T-helper 22 cell (primary cell): ENCODE data around the gene CCDC148.
"Not testable (repeated sequence)": the region's sequence is repeated elsewhere in the genome, so short reads cannot be mapped to it uniquely, and the experiment has no call there.

Experiments used
- DNase-seq: peaks from one replicate; pipeline ENCODE4 v3.0.0-alpha.2; 2020; ENCODE audit warnings: low read depth

Gene CCDC148

GRCh38 chr2:158351466-158351816 lies 105.1 kb downstream of the CCDC148 start:
- DNase-seq: not testable (repeated sequence)

- not testable (repeated sequence) for DNase-seq
These were observed 105.6 kb downstream of the CCDC148 start for GRCh38 chr2:158350751-158351465.

GRCh38 chr2:158346032-158346431 lies 110.5 kb downstream of the CCDC148 start:
- DNase-seq: no peak

GRCh38 chr2:158339513-158339912 lies 117.0 kb downstream of the CCDC148 start:
- DNase-seq: no peak

GRCh38 chr2:158337018-158337417 lies 119.5 kb downstream of the CCDC148 start:
- no peak for DNase-seq

GRCh38 chr2:158331799-158332198 lies 124.8 kb downstream of the CCDC148 start:
- not testable (repeated sequence) for DNase-seq

GRCh38 chr2:158325782-158326340 lies 130.7 kb downstream of the CCDC148 start:
- no peak for DNase-seq

GRCh38 chr2:158325031-158325781 lies 131.3 kb downstream of the CCDC148 start:
- DNase-seq: no peak

GRCh38 chr2:158323381-158323780 lies 133.2 kb downstream of the CCDC148 start:
- no peak for DNase-seq

- DNase-seq: no peak
These were observed 135.3 kb downstream of the CCDC148 start for GRCh38 chr2:158321264-158321663.

- no peak for DNase-seq
These were observed 137.3 kb downstream of the CCDC148 start for GRCh38 chr2:158319269-158319668.

GRCh38 chr2:158317642-158318041 lies 138.9 kb downstream of the CCDC148 start:
- no peak for DNase-seq

GRCh38 chr2:158315803-158316414 lies 140.6 kb downstream of the CCDC148 start:
- DNase-seq: no peak

- DNase-seq: no peak
These were observed 141.6 kb downstream of the CCDC148 start for GRCh38 chr2:158315000-158315399.

- DNase-seq: no peak
These were observed 142.8 kb downstream of the CCDC148 start for GRCh38 chr2:158313734-158314133.

- DNase-seq: no peak
These were observed 143.6 kb downstream of the CCDC148 start for GRCh38 chr2:158312981-158313380.

- not testable (repeated sequence) for DNase-seq
These were observed 146.1 kb downstream of the CCDC148 start for GRCh38 chr2:158310407-158310806.

- no peak for DNase-seq
These were observed 151.1 kb downstream of the CCDC148 start for GRCh38 chr2:158305501-158305900.

- no peak for DNase-seq
These were observed 156.2 kb downstream of the CCDC148 start for GRCh38 chr2:158300394-158300793.

- DNase-seq: no peak
These were observed 158.9 kb downstream of the CCDC148 start for GRCh38 chr2:158297606-158298005.

GRCh38 chr2:158297120-158297519 lies 159.4 kb downstream of the CCDC148 start:
- DNase-seq: no peak

GRCh38 chr2:158293722-158294121 lies 162.8 kb downstream of the CCDC148 start:
- no peak for DNase-seq
